Stimulated activated CD4-positive, alpha-beta T cell treated with anti-CD3 and anti-CD28 coated beads, TNF-alpha, amount 100 ng/mL, for 48 hours (primary cell): ENCODE data around the gene DOC2A.
A peak's percentile ranks its signal among the peaks of the same experiment; 100 is the strongest.

Experiments used
- DNase-seq, 3 donors: peaks; one replicate each; pipeline ENCODE4 v3.0.0-alpha.2; 2020; ENCODE audit warnings: low read depth in 3 of 3

Gene DOC2A

DNA sequence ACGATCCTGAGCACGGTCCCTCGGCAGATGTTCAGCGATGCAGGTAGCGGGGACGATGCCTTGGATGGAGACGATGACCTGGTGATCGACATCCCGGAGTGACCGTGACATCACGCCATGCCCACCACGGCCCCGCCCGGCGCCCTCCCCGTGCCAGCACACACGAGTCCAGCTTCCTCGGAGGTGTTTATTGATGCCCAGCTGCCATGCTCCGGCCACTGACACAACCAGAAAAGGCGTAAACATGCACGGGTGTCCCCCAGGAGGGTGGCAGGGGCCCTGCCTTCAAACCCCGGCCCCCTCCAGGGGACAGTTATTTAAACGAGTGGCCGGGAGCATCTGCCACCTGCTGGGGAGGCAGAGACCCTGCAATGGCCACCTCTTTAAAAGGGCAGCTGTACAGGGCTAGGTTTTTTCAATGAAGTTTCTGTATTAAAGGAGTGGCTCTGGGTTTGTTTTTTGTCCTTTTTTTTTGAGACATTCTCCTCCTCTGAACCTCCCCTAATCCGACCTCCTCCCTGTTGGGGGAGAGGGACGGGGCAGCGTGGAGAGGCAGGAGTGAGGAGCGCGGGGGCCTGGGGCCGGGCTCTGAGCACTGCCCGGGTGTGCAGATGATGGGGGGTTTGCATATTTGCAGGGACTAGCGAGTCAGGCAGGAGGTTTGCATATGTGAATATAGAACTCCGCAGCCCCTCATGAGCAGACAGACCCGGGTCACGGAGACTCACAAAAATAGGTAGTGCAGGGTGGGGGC, 5.3 kb downstream of the DOC2A start:
- no peak for DNase-seq

DNA sequence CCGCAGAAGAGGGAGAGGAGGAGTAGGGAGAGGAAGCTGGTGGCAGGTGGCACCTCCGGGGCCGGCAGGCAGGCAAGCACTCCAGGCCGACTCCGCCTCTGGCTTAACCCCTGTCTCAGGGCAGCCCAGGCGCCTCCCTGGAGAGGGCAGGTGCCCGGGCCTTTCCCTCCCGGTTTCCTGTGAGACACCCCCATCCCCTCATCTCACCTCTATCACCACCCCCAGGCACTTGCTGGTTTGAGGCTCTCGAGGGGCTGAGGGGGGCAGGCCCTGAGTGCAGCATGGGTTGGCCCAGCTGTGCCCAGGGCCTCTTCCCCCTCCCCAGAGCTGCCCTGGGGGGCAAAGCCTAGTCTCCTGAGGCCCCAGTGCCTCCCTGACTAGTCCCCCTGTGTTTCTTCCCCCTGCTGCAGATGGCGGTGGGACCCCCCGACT, 6.0 kb downstream of the DOC2A start:
- no peak for DNase-seq

DNA sequence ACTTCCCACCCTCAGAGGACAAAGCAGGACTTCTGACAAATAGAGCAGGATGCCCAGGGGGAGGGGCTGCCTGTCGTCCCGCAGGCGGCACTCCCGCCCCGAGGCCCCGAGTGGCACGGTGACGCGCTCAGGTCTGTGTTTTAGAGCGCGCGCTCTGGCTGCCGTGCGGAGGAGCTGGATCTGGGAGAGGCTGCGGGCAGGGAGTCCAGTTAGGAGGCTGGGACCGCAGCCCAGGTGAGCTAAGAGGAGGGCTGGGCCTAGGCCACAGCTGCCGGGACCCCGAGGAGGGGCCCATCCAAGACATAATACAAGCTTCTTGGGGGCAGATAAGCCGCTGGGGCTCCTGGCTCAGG, 6.4 kb downstream of the DOC2A start:
- no peak for DNase-seq

- no peak for DNase-seq
Observed at GRCh38 chr16:30003670-30004423, 7.0 kb downstream of the DOC2A start.

DNA sequence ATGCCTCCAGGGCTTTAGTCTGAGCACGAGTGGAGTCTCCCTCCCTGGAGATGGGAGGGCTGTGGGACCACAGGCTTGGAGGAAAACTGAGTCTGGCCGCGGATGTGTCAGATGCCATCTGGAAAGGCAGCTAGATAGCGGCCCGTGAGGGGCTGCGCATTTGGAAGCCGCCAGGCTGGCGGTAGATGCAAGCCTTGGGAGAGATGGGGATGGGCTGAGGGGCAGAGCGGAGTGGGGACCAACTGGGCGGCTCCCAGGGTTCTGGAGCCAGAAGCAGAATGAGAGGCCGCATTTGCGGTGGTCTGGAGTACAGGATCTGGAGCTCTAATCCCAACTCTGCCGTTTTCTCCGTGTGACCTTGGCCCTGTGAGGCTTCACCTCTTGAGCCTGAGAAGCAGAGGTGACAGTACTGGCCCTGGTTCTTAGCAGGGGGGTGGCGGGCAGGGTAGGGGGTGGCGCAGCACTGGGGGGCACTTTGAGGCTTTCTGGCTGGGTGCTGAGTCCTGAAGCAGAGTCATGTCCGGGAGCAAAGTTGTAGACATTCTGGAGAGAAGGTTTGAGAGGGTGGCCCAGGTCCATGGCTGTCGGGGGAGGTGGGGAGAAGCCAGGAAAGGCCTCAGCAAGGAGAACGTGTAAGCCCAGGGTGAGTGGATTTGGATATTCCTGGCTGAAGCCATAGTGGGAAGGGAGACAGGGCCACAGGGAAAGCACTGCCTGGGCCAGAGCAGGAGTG, 8.0 kb downstream of the DOC2A start:
- no peak for DNase-seq

DNA sequence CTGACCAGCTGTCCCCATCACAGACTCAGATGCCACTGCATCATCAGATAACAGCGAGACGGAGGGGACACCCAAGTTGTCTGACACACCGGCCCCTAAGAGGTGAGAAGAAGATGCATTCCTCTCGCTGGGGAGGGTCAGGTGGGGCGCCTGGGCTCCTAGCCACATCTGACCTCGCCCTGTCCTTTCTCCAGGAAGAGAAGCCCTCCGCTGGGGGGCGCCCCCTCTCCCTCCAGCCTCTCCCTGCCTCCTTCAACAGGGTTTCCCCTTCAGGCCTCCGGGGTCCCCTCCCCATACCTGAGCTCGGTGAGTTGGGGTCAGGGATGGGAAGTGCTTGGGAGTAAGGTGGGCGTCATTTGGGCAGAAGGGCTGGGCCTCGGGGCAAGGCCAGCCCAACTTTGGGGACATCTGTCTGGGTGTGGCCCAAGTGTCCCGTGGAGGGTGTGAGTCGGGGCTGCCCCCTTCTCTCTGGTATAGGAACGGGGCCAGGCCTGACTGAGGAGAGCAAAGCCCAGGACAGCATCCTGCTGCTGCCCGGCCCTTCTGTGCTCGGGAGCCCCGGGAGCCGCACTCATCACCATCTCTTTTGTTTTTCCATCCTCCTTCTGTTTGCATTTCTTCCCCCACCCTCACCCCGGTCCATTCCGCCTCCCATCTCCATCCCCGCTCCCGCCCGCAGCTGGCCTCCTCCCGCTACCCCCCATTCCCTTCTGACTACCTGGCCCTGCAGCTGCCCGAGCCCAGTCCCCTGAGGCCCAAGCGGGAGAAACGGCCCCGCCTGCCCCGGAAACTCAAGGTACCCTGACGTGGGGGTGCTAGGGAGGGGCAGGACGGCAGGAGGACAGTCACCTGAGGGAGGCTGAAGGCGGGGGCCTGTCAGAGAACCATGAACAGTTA, 9.8 kb downstream of the DOC2A start:
- no peak for DNase-seq

GRCh38 chr16:29999605-30000004, 11.2 kb downstream of the DOC2A start:
- no peak for DNase-seq

GRCh38 chr16:29996766-29997250, 14.0 kb downstream of the DOC2A start:
- no peak for DNase-seq

- DNase-seq = peak; percentile 98 to 99 (median 99)
Observed at GRCh38 chr16:29995911-29996765, 14.7 kb downstream of the DOC2A start, which contains the start of gene INO80E. Gene INO80E (plus strand): TSS chr16:29996241. CDS start chr16:29996311, 70 bp downstream.

- peak; percentile 76 to 84 (median 80) for DNase-seq
Observed at GRCh38 chr16:29995324-29995910, 15.4 kb downstream of the DOC2A start, which contains the start of gene HIRIP3. Gene HIRIP3 (minus strand): TSS chr16:29995617. CDS start chr16:29995605, 12 bp downstream.

DNA sequence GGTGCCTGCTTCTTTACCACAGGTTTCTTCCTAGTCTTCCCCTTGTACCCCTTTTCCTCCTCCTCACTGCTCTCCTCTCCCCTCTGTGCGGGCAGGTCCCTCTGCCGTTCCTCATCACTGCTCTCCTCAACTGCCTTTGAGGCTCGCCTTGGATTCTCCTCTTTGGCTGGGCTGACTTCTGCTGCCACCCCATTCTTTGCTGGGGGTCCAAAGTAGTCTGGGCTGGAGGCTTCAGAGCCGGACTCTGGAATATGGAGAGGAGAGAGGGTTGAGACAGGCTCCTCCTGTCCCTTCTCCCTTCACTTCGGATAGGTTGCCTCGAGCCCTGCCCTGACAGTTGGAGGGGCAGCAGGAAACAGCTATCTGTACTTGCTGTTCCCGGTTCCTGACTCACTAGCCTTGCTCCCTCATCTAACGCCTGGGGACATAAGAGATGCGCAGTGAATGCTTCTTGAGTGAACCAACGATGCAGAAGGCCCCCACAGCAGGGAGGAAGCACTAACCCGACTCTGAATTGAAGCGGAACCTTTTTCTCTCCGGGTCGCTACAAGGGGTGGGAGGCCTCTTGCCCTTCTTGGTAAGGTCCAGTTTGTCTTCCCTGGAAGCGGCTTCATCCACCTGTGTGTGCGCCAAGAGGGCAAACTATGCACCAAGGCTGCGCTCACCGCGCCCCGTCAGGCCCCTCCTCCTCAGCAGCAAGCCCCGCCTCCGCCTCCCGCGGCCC, 16.1 kb downstream of the DOC2A start:
- peak; percentile 52 to 72 (median 57) for DNase-seq

GRCh38 chr16:29993903-29994599, 16.8 kb downstream of the DOC2A start:
- DNase-seq = no peak

GRCh38 chr16:29993191-29993902, 17.5 kb downstream of the DOC2A start:
- DNase-seq = no peak

DNA sequence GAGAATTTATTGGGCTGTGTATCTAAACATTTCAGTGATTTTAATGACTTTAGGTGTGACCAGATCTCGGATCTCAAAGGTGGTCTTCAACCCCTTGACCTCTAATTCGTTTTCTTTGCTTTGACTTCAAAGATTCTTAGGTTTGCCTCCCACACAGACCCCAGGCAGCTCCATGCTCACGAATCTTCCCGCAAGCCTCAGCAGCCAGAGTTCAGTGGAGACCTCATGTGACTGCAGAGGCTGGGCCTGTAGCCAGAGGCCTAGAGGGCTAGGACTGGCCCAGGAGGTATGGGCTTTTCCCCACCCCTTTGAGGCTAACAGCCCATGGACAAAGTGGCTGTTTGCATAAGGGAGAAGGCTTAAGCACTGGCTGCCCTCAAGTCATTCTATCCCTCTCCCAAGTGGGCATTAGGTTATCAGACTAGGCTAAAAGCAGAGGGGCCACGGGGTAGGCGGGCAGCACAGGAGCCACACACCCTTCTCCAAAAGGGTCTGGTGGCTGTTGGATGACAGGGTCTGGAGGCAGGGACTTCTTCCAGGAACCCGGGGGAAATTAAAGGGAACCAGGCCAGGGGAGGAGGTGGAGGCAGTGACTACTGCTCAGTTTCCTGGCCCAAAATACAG, 18.4 kb downstream of the DOC2A start:
- DNase-seq = no peak

DNA sequence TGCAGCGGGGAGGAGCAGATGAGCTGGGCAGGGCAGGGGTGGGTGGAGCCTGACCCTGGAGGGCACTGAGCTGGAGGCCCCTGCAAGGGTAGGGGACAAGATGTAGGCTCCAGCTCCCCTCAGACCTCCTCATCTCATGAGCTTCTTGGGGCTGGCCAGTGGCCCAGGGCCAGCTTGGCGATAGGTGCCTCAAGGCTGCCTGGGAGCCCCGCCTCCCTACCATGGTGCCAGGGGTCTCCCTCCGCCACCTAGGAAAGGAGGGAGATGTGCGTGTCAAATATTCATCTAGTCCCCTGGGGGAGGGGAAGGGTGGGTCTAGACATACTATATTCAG, 19.3 kb downstream of the DOC2A start:
- no peak for DNase-seq

DNA sequence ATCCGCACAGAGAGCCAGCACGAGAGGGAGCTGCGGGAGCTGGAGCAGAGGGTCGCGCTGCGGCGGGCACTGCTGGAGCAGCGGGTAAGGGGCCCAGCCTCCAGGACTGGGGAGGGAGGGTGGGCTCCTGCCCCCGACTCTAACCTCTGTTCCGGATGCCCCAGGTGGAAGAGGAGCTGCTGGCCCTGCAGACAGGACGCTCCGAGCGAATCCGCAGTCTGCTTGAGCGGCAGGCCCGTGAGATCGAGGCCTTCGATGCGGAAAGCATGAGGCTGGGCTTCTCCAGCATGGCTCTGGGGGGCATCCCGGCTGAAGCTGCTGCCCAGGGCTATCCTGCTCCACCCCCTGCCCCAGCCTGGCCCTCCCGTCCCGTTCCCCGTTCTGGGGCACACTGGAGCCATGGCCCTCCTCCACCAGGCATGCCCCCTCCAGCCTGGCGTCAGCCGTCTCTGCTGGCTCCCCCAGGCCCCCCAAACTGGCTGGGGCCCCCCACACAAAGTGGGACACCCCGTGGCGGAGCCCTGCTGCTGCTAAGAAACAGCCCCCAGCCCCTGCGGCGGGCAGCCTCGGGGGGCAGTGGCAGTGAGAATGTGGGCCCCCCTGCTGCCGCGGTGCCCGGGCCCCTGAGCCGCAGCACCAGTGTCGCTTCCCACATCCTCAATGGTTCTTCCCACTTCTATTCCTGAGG, 19.8 kb downstream of the DOC2A start:
- DNase-seq = no peak

GRCh38 chr16:29990034-29990433, 20.8 kb downstream of the DOC2A start:
- no peak for DNase-seq
